ENCODE results near the gene TIMP3. TPM values are rescaled to one million over a fixed set of nuclear protein-coding genes. Genes with fewer than 3 reads are reported as not detected.
"Not testable (repeated sequence)": the region's sequence is repeated elsewhere in the genome, so short reads cannot be mapped to it uniquely, and the experiment has no call there.

Gene TIMP3
- polyA plus RNA-seq, 4 donors = 157 to 172 (median 162) TPM

DNA sequence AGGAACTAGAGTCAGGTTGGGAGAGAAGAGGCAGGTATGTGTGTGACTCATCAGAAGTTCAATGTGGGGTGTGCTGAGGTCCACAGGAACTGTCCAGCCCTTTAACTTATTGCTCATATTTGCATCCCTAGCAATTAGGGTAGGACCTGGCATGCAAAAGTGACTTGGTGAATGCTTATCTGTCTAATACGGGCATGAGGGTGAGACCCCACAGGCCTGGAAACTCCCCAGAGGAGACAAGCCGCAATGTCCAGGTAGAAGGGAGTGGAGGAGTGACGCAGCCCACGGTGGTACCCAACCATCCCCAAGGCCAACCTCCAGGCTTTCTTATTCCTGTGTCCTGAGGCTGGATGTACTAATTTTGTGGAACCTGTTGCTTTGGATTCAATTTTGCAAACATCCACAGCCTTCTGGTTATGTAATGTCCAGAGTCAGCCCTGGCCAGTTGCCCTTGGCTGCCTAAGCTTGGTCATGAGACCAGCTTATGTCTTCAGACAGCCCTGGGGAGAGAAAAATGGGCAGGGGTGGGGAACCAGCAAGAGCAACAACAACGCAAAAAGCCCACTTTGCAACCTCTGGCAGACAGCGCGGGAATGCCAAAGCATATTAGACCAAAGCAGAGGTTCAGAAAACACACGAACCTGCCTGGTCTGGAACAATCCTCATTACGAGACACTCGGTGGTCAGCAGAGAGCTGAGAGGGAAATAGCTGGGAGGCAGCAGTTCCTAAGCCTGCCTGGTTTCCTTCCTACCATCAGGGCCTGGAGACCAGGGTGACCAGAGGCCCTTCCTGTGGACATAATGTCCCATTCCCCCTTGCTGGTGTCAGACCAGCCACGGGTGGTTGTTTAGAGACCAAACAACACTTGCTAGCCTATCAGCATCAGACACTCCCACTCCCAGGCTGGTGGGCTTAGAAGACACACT is 49.3 kb downstream of the TIMP3 start:
- DNase-seq (ENCODE audit: low read depth in 4 of 4, low spot score in 3 of 4) = no peak

DNA sequence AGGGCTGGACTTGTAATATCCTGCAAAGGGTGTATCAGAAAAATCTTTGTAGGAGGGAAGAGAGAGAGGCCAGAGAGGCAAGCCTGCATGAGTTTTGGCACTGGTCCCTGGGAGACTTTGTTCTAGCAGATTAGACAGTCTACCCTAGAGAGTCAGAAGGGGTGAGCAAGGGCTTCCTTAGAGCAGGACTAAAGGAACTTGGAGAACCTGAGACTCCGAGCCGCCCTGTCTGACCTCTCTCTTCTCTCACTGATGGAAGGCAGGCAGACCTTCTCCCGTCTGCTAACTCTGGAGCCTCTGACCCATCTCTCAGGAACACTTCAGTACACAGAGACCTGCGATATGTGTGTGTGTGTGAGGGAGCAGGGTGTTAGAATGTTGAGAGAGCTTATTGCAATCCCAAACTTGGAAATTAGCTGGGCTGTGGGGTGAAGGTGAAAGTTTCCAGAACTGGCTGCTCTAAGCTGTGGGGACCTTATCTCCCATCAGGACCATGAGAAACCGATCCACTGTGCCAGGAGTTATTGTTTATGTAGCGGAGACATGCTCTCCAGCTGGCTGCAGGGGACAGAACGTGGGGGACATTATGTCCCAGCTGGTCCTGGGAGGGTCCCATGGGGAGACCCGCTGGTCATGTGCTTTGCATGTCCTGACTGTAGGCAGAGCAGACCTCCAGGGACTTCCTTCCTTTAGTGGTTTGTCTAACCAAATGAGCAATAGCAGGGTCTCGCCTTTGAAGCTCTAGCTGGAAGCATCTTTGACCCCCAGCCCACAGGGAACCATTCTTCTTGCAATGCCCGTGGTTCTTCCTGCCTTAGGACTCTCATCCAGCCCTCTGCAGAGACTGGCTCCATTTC is 51.1 kb downstream of the TIMP3 start:
- no peak for DNase-seq (ENCODE audit: low read depth in 4 of 4, low spot score in 3 of 4)

DNA sequence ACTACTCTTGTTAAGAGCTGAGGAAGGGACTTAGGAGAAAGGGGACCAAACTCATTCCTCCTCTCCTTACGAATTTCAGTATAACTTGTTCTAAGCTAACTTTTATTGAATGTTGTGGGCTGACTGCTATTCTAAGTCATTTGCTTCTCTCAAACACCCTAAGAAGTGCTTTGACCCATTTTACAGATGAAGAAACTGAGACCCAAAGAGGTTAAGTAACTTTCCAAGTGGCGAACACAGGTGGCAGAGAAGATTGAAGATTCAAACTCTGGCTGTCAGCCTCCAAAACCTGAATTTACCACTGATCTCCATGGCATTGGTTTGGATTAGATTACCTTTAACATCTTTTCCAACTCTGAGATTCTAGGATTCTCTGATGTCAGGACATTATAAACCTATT is 52.2 kb downstream of the TIMP3 start:
- no peak for DNase-seq (ENCODE audit: low read depth in 4 of 4, low spot score in 3 of 4)

DNA sequence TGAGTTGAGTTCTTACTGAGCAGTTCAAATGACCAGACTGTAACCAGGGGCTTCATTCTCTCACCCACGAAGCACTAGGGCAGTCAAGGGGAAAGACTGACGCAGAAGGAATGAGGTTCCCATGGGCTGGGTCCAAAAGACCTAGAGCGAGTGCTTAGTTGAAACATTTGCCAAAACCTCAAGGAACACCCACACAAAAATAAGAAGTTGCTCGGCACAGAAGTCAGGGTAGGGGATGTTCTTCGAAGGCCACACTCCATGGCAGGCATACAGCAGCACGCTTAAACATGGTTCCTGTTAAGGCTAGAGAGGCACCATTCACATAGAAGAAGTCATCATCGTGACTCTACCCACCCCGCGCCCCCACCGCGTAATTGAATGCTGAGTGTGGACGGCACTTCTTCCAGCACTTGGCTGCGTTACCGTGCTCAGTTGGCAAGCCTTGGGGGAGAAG is 52.9 kb downstream of the TIMP3 start:
- no peak for DNase-seq (ENCODE audit: low read depth in 4 of 4, low spot score in 3 of 4)

DNA sequence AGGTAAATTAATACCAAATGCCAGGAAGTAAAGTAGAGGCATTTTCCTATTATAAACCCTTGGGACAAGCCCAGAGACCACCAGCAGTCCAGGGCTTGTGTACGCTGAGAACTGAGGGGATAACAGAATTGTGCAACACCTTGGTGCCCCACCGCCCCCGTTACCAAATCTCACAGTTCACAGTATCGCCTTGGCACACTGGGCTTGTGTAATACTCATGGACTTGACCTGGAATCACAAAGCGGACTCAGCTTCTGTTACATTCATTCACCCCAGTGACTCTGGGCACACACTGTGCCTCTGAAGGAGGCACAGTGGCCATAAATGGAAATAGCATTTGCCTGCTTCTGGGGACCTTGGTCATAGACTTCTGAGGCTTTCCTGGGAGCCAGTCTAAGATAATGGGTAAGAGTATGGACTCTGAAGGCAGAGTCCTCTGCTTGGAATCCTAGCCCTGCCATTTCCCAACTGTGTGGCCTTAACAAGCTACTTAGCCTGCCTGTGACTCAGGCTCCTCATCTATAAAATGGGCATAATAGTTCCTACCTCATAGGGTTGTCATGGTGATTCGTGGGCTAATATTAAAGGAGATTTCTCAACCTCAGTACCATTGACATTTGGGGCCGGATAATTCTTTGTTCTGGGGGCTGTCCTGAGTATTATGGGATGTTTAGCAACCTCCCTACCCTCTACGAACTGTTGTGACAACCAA is 53.7 kb downstream of the TIMP3 start:
- DNase-seq (ENCODE audit: low read depth in 4 of 4, low spot score in 3 of 4) = no peak

DNA sequence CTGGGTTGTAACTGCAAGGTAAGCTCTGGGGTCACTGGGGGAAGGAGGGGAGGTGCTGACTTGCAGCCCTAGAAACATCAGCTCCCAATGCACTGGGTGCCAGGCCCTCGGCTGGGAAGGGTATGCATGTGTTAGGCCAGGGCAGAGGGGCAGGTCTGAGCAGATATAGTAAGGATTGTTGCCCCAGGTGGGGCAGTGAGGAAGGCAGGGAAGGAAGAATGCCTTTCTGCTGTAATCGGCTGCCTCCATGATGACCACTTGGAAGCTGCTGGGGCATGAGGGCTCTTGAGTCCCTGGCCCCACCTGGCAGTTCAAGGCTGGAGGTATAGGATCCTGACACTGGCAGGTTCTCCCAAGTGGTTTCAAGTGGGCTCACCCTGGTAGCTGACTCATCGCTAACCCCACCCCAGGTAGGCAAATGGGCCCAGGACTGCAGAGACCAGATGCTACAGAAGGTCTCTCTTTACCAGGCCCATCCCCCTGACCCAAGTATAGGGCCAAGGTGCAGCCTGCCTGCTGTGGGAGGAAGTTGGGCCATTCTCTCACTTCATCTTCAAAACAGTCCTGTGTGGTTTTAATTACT is 56.7 kb downstream of the TIMP3 start:
- DNase-seq (ENCODE audit: low read depth in 4 of 4, low spot score in 3 of 4) = no peak

DNA sequence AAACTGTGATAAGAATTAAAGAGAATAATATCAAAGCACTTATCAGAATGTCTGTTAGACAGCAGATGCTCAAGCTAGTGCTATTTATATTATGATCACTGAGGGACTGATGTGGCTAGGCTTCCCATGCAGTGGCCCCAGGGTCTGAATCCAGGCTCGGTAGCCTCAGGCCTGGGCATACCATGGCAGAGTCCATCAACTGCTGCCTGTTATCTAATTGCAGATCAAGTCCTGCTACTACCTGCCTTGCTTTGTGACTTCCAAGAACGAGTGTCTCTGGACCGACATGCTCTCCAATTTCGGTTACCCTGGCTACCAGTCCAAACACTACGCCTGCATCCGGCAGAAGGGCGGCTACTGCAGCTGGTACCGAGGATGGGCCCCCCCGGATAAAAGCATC is 57.5 kb downstream of the TIMP3 start:
- no peak for DNase-seq (ENCODE audit: low read depth in 4 of 4, low spot score in 3 of 4)

DNA sequence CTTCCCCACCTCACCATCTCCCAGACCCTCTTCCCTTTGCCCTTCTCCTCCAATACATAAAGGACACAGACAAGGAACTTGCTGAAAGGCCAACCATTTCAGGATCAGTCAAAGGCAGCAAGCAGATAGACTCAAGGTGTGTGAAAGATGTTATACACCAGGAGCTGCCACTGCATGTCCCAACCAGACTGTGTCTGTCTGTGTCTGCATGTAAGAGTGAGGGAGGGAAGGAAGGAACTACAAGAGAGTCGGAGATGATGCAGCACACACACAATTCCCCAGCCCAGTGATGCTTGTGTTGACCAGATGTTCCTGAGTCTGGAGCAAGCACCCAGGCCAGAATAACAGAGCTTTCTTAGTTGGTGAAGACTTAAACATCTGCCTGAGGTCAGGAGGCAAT is 58.2 kb downstream of the TIMP3 start:
- no peak for DNase-seq (ENCODE audit: low read depth in 4 of 4, low spot score in 3 of 4)

DNA sequence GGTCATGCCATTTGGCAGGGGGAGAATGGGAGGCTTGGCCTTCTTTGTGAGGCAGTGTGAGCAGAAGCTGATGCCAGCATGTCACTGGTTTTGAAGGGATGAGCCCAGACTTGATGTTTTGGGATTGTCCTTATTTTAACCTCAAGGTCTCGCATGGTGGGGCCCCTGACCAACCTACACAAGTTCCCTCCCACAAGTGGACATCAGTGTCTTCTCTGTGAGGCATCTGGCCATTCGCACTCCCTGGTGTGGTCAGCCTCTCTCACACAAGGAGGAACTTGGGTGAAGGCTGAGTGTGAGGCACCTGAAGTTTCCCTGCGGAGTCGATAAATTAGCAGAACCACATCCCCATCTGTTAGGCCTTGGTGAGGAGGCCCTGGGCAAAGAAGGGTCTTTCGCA is 59.8 kb downstream of the TIMP3 start:
- no peak for DNase-seq (ENCODE audit: low read depth in 4 of 4, low spot score in 3 of 4)

DNA sequence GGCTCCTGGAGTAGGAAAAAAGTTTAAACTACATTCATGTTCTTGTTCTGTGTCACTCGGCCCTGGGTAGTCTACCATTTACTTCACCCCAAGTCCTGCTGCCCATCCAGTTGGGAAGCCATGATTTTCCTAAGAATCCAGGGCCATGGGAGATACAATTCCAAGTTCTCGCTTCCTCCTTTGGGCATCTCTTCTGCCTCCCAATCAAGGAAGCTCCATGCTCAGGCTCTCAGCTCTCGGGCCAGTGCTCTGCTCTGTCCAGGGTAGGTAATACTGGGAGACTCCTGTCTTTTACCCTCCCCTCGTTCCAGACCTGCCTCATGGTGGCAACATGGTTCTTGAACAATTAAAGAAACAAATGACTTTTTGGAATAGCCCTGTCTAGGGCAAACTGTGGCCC is 60.6 kb downstream of the TIMP3 start:
- DNase-seq (ENCODE audit: low read depth in 4 of 4, low spot score in 3 of 4) = no peak

DNA sequence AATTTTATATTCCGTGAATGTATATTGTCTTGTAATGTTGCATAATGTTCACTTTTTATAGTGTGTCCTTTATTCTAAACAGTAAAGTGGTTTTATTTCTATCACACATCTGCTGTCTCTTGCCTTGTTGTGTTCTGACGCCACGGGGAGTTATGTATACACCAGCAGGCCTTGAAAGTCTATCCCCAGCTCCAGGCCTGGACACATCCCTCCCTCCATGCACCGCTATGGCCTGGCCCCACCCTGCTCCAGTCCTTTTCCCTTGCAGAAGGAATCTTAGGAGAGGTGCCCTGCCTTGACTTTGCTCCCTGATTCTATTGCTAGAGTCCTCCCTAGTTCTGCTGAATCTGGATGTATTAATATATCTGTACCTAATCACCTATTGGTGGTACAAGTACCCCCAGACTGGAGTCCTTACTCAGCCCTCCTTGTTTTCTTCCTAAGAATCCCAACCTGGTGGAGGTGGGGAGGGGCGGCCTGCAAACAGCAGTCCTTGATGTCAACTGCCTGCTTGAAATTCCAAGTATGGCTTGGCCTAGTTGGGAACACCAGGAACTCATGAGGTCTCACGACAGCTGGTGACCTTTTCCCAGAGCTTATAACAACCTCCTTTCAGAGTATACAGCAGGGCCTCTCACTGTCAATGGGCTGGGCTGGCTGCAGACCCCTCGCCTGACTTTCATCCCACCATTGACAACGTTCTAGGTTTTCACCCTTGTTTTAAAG is 61.6 kb downstream of the TIMP3 start:
- no peak for DNase-seq (ENCODE audit: low read depth in 4 of 4, low spot score in 3 of 4)

DNA sequence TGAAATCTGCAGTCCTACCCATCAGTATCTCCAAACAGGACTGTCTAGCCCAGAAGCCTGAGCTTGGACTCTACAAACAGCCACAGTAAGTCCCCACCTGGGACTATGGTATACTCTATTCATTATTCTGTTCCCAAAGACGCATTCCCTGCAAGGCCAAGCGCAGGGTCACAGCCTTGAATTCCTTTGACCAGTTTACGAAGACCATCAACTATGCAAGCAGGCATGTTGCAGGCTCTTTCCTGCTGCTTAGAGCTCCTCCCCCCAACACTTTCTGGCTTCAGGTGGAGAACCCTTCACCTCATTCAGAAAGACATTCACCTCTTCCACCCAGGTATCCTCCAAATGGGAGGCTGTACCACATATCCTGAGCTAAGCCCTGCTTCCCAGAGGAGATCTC is 62.5 kb downstream of the TIMP3 start:
- no peak for DNase-seq (ENCODE audit: low read depth in 4 of 4, low spot score in 3 of 4)

DNA sequence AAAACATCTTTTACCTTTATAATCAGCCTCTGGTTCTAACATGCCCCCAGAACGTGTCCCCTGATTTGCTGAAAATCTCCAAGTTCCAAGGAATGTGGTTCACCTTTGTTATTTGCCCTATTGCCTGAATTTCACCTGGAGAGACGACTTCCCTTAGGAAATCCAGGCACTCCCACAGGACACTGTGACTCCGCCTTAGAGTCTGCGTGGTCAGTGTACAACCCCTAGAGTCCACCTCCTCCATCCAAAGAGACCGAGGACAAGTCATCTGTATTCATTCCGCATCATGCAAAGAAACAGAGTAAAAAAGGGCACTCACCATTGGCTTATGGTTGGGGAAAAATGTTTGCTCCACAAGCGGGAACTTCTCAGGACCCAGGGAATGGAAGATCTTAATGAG is 63.1 kb downstream of the TIMP3 start:
- DNase-seq (ENCODE audit: low read depth in 4 of 4, low spot score in 3 of 4) = no peak

DNA sequence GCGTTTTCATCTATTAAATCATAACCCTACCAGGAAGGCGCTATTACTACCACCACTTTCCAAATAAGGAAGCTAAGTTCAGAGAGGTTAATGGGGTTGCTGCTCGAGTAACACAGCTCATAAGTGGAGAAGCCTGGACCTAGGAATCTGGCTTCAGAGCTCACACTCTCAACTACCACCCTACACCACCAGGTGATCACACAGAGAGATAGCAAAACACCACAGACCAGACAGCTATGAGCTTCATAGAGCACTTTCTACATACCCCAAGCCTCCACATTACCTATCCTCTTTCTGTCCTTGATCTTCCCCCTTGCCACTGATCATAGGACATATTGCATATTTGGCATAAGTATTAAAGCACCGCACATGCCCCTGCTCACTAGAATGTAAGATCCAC is 65.4 kb downstream of the TIMP3 start:
- DNase-seq (ENCODE audit: low read depth in 4 of 4, low spot score in 3 of 4) = no peak

DNA sequence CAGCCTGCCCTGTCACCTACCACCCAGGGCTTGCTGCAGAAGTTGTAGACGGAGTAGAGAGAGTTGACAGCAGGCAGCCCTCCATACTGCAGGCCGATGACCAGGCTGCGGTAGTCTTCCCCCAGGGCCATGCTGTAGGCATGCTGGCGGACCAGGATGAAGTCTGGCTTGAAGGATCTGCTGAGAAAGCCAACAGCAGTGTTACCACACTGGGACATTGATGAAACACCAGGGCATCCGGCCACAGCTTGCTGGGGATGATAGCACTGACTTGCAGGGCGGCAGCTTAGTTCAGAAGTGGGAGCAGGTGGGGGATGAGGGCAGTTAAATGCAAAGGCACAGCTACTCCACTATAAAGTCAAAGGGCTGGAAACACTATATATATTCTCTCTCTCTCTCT is 67.4 kb downstream of the TIMP3 start:
- no peak for DNase-seq (ENCODE audit: low read depth in 4 of 4, low spot score in 3 of 4)

DNA sequence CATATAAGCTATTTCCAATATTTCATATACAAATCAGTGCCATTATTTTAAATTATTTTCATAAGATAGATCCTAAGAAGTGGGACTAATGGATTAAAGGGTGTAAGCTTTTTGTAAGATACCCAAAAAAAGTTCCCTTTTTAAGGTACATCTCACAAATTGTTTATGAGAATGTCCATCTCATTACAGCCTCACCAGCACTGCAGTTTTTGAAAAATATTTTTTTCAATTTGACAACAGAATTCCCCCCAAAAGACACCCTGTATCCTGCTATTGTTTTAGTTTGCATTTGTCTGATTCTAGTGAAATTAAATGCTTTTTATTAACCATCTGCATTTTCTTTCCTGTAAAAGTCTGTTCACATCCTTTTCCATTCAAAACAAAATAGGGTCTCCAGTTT is 69.0 kb downstream of the TIMP3 start:
- no peak for DNase-seq (ENCODE audit: low read depth in 4 of 4, low spot score in 3 of 4)

DNA sequence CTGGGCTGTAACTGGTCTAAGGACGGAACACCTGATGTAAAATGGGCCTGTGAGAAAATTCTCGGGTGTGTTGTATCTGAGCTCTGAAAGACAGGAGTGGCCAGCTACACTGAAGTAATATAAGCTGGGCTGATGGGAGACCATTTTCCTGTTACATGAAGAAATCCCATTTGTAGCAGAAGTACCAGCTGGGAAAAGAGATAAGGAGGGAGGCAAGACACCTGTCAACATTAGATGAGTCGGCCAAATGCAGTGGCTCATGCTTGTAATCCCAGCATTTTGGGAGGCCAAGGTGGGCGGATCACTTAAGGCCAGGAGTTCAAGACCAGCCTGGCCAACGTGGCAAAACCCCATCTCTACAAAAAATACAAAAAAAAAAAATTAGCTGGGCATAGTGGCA is 72.1 kb downstream of the TIMP3 start:
- DNase-seq (ENCODE audit: low read depth in 4 of 4, low spot score in 3 of 4) = not testable (repeated sequence)

DNA sequence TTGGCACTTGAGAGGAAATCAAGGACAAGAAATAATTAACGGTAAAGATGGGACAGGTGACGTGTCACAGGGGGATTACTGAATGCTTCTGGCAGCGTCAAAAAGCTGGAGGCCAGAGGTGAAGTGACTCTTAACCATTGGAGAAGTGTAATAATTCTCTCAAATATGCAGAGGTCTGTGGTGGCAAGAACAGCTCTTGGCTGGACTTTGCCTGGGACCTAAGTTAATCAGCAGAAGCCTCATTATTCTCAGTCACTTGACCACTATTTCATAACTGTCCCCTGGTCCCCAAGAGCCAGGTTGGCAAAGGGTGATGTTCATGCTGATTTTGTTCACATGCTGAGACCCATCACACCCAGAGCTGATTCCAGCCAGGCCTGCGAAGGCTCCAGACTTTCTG is 72.9 kb downstream of the TIMP3 start:
- DNase-seq (ENCODE audit: low read depth in 4 of 4, low spot score in 3 of 4) = no peak

DNA sequence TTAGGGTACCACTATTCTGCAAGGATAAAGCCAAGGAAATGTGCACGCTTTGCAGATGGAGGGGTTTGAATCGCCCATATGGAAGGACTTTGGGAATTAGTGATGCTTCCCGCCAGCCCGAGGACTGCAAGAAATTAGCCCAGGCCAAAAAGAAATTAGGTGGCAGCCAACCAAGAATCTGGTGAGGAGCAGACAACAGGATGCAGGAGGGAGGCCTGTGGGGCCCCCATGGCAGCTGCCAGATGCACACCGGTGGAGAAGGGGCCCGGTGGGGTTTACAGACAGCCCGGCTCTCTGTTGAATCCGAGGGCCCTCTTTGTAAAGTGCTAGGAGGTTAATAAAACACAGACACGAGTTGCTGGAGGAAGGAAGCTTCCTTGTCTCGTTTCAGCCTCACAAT is 73.5 kb downstream of the TIMP3 start:
- no peak for DNase-seq (ENCODE audit: low read depth in 4 of 4, low spot score in 3 of 4)

DNA sequence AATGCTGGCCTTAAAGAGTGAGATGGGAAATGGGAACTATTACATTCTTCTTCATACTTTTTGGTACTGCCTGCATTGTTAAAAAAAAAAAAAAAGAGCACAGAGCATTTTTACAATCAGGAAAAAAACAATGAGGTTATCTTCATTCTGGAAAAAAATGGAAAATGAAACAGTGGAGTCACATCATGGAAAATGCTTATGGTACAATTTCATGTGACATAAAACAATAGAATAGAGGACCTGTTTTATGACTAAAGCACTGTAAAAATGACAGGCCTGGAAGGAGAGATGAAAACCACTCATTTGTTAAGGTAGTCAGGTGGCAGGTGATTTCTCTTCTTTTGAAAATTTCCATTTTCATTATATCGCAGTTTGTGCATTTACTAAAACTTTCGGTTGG is 75.0 kb downstream of the TIMP3 start:
- DNase-seq (ENCODE audit: low read depth in 4 of 4, low spot score in 3 of 4) = no peak
